Mesendoderm (in vitro differentiated cells): ENCODE data around the gene KNSTRN.

Experiments used
- DNase-seq: peaks from one replicate; pipeline ENCODE4 v3.0.0; 2013
- H2AK5ac ChIP-seq: 2 replicates; pipeline ENCODE4 v1.6.1; 2013; ENCODE audit warnings: low read length, inconsistent platforms
- H2BK120ac ChIP-seq: 2 replicates; pipeline ENCODE4 v1.6.1; 2013; ENCODE audit warnings: low read depth, mild to moderate bottlenecking, low read length, moderate library complexity, mixed read lengths
- H2BK15ac ChIP-seq: replicated peaks from 2 replicates; pipeline ENCODE4 v1.6.1; 2013; ENCODE audit warnings: low read depth, mild to moderate bottlenecking, moderate library complexity
- H2BK5ac ChIP-seq: 2 replicates; pipeline ENCODE4 v1.6.1; 2013; ENCODE audit warnings: low read length, inconsistent platforms
- H3K18ac ChIP-seq: 2 replicates; pipeline ENCODE4 v1.6.1; 2013; ENCODE audit warnings: mild to moderate bottlenecking, low read length, mixed read lengths
- H3K23ac ChIP-seq: one replicate; pipeline ENCODE4 v1.6.1; 2013; ENCODE audit warnings: low read length
- H3K27ac ChIP-seq: 2 replicates; pipeline ENCODE4 v1.5.1; 2013; ENCODE audit warnings: low read depth, mild to moderate bottlenecking, inconsistent platforms, low read length, moderate library complexity
- H3K27me3 ChIP-seq: 2 replicates; pipeline ENCODE4 v1.6.1; 2013; ENCODE audit warnings: low read length, control low read depth, mild to moderate bottlenecking, inconsistent platforms; ENCODE audit not compliant: insufficient read depth, poor library complexity
- H3K36me3 ChIP-seq: 2 replicates; pipeline ENCODE4 v1.6.1; 2013; ENCODE audit warnings: low read length, inconsistent platforms; ENCODE audit not compliant: control insufficient read depth, insufficient read depth
- H3K4ac ChIP-seq: one replicate; pipeline ENCODE4 v1.6.1; 2013; ENCODE audit warnings: low read depth, mild to moderate bottlenecking, low read length, moderate library complexity
- H3K4me1 ChIP-seq: 2 replicates; pipeline ENCODE4 v1.6.1; 2013; ENCODE audit warnings: low read depth, low read length, inconsistent platforms; ENCODE audit not compliant: control insufficient read depth
- H3K4me2 ChIP-seq: 2 replicates; pipeline ENCODE4 v1.6.1; 2013; ENCODE audit warnings: low read length
- H3K4me3 ChIP-seq: 2 replicates; pipeline ENCODE4 v1.5.1; 2013; ENCODE audit warnings: mild to moderate bottlenecking, low read length
- H3K56ac ChIP-seq: one replicate; pipeline ENCODE4 v1.6.1; 2013; ENCODE audit warnings: low read length
- H3K79me1 ChIP-seq: 2 replicates; pipeline ENCODE4 v1.6.1; 2013; ENCODE audit warnings: low read length, inconsistent platforms
- H3K79me2 ChIP-seq: 2 replicates; pipeline ENCODE4 v1.6.1; 2013; ENCODE audit warnings: mild to moderate bottlenecking, low read length; ENCODE audit not compliant: control insufficient read depth, insufficient read depth
- H3K9ac ChIP-seq: 2 replicates; pipeline ENCODE4 v1.6.1; 2013; ENCODE audit warnings: low read length, inconsistent platforms
- H4K5ac ChIP-seq: one replicate; pipeline ENCODE4 v1.6.1; 2013; ENCODE audit warnings: low read length
- H4K8ac ChIP-seq: one replicate; pipeline ENCODE4 v1.6.1; 2013; ENCODE audit warnings: low read depth, mild to moderate bottlenecking, control low read depth, low read length, moderate library complexity
- WGBS: extraction: QIAGEN DNeasy Blood & Tissue Kit; methylation state at CpG from one replicate; pipeline ENCODE4 v1.1.7; 2013; ENCODE audit warnings: low lambda C conversion rate, missing lambda C conversion rate; ENCODE audit not compliant: insufficient coverage; ENCODE audit errors: extremely low coverage; 5-methylcytosine and 5-hydroxymethylcytosine counted together

KNSTRN gene

GRCh38 chr15:40381818-40382529 lies 547 bp upstream of the KNSTRN start:
- Histone ChIP-seq H3K23ac (no peak overlapping the region), H2BK5ac (no peak overlapping the region), H2BK15ac (no peak overlapping the region), H3K4ac (no peak overlapping the region), H4K5ac (no peak overlapping the region), H3K4me2 (peak overlapping the region; percentile 44), H4K8ac (no peak overlapping the region), H3K4me1 (peaks cover 2% of the 10 kb centered on the region), H3K36me3 (peaks cover 10% of the 10 kb centered on the region), H3K56ac (no peak overlapping the region), H3K27ac (no peak overlapping the region), H3K18ac (no peak overlapping the region), H3K4me3 (no peak overlapping the region), H3K79me2 (peaks cover 17% of the 10 kb centered on the region), H2BK120ac (no peak overlapping the region), H3K9ac (no peak overlapping the region), H3K27me3 (no peaks in the 10 kb centered on the region), H3K79me1 (peaks cover 10% of the 10 kb centered on the region), H2AK5ac (no peak overlapping the region)
- no peak for DNase-seq
- no CpG with 5 or more reads among the region's 11 CpGs for WGBS

- H3K36me3 ChIP-seq: peaks cover 26% of the 10 kb centered on the region
- H2BK120ac ChIP-seq: no peak overlapping the region
- H3K4ac ChIP-seq: no peak overlapping the region
- H3K23ac ChIP-seq: no peak overlapping the region
- WGBS: no CpG with 5 or more reads among the region's 3 CpGs
- H4K5ac ChIP-seq: no peak overlapping the region
- no peak overlapping the region for H2BK15ac ChIP-seq
- DNase-seq: no peak
- no peak overlapping the region for H2BK5ac ChIP-seq
- no peak overlapping the region for H3K56ac ChIP-seq
- H3K27me3 ChIP-seq: no peaks in the 10 kb centered on the region
- H3K9ac ChIP-seq: no peak overlapping the region
- peaks cover 10% of the 10 kb centered on the region for H3K79me1 ChIP-seq
- H2AK5ac ChIP-seq: no peak overlapping the region
- no peak overlapping the region for H4K8ac ChIP-seq
- no peak overlapping the region for H3K4me3 ChIP-seq
- H3K4me1 ChIP-seq: peaks cover 2% of the 10 kb centered on the region
- no peak overlapping the region for H3K27ac ChIP-seq
- peaks cover 17% of the 10 kb centered on the region for H3K79me2 ChIP-seq
- H3K4me2 ChIP-seq: no peak overlapping the region
- no peak overlapping the region for H3K18ac ChIP-seq
Measured at GRCh38 chr15:40386480-40386879, 4.0 kb downstream of the KNSTRN start.

- Histone ChIP-seq H3K79me1 (peaks cover 9% of the 10 kb centered on the region), H4K5ac (no peak overlapping the region), H3K36me3 (peaks cover 35% of the 10 kb centered on the region), H3K56ac (no peak overlapping the region), H3K18ac (no peak overlapping the region), H3K23ac (no peak overlapping the region), H2AK5ac (no peak overlapping the region), H3K27me3 (no peaks in the 10 kb centered on the region), H3K9ac (no peak overlapping the region), H2BK5ac (no peak overlapping the region), H3K79me2 (peaks cover 8% of the 10 kb centered on the region), H4K8ac (no peak overlapping the region), H3K4me2 (no peak overlapping the region), H3K4me1 (no peaks in the 10 kb centered on the region), H3K4me3 (no peak overlapping the region), H2BK15ac (no peak overlapping the region), H2BK120ac (no peak overlapping the region), H3K27ac (no peak overlapping the region), H3K4ac (no peak overlapping the region)
- DNase-seq: no peak
- WGBS: no CpG with 5 or more reads among the region's 13 CpGs
Measured at GRCh38 chr15:40388941-40389823, 6.7 kb downstream of the KNSTRN start.

- no CpG with 5 or more reads among the region's 2 CpGs for WGBS
- H3K56ac ChIP-seq: no peak overlapping the region
- H3K36me3 ChIP-seq: peaks cover 35% of the 10 kb centered on the region
Measured at GRCh38 chr15:40389824-40390595, 7.5 kb downstream of the KNSTRN start.

GRCh38 chr15:40392986-40393948 lies 10.7 kb downstream of the KNSTRN start:
- Histone ChIP-seq H3K23ac (no peak overlapping the region), H3K36me3 (peaks cover 20% of the 10 kb centered on the region), H3K4me1 (no peaks in the 10 kb centered on the region)

More at GRCh38 chr15:40389824-40390595, 7.5 kb downstream of the KNSTRN start:
- no peak overlapping the region for H2BK15ac ChIP-seq
- H4K8ac ChIP-seq: no peak overlapping the region
- H3K27ac ChIP-seq: no peak overlapping the region
- H3K79me2 ChIP-seq: peaks cover 2% of the 10 kb centered on the region
- H4K5ac ChIP-seq: no peak overlapping the region
- no peaks in the 10 kb centered on the region for H3K27me3 ChIP-seq
- H3K4me2 ChIP-seq: no peak overlapping the region
- no peak overlapping the region for H2BK120ac ChIP-seq
- H3K79me1 ChIP-seq: peaks cover 6% of the 10 kb centered on the region
- H3K9ac ChIP-seq: no peak overlapping the region
- H3K23ac ChIP-seq: no peak overlapping the region
- H2BK5ac ChIP-seq: no peak overlapping the region
- no peaks in the 10 kb centered on the region for H3K4me1 ChIP-seq
- no peak overlapping the region for H3K4me3 ChIP-seq
- no peak overlapping the region for H3K18ac ChIP-seq
- H3K4ac ChIP-seq: no peak overlapping the region
- H2AK5ac ChIP-seq: no peak overlapping the region
- no peak for DNase-seq

More at GRCh38 chr15:40392986-40393948, 10.7 kb downstream of the KNSTRN start:
- Histone ChIP-seq H3K79me2 (no peaks in the 10 kb centered on the region), H3K18ac (no peak overlapping the region), H3K4me3 (no peak overlapping the region), H2BK15ac (no peak overlapping the region), H2BK5ac (no peak overlapping the region), H3K79me1 (no peaks in the 10 kb centered on the region), H2AK5ac (no peak overlapping the region), H3K27ac (no peak overlapping the region), H3K56ac (no peak overlapping the region), H3K4me2 (no peak overlapping the region), H2BK120ac (no peak overlapping the region), H3K27me3 (no peaks in the 10 kb centered on the region), H3K9ac (no peak overlapping the region), H4K5ac (no peak overlapping the region), H3K4ac (no peak overlapping the region), H4K8ac (no peak overlapping the region)
- no peak for DNase-seq
- no CpG with 5 or more reads among the region's 4 CpGs for WGBS
